ENCODE results near the gene DHRS13. TPM values are rescaled to one million over a fixed set of nuclear protein-coding genes. Genes with fewer than 3 reads are reported as not detected.
A peak's percentile ranks its signal among the peaks of the same experiment; 100 is the strongest.

The DHRS13 gene
- polyA plus RNA-seq, 3 donors, result 3.7 to 4.5 (median 3.8) TPM

GRCh38 chr17:28926786-28927185 is 23.9 kb upstream of the DHRS13 start:
- no peaks in the 10 kb centered on the region for H3K27me3 Mint-ChIP-seq (ENCODE audit: low read depth in 3 of 3)
- peaks cover 54% of the 10 kb centered on the region for H3K4me1 Mint-ChIP-seq
- Histone ChIP-seq H3K36me3 (replicated peaks in 1 of 2; ENCODE audit: control insufficient read depth in 1 of 2, insufficient read depth in 2 of 2, low read length in 2 of 2) (peaks cover 25 to 38% of the 10 kb centered on the region in 2 donors), H3K4me3 (replicated peaks in 1 of 3; ENCODE audit: low read depth in 2 of 3, low read length in 3 of 3) (peak overlapping the region in 1 of 3 experiments; percentile 55), H3K4me2 (replicated peaks; ENCODE audit: extremely low read depth, low read length, poor library complexity, severe bottlenecking) (peak overlapping the region; percentile 70), H2AFZ (ENCODE audit: insufficient read depth, low read depth, low read length, poor library complexity, severe bottlenecking) (no peak overlapping the region), H4K20me1 (ENCODE audit: insufficient read depth, low read length) (peaks cover 16% of the 10 kb centered on the region), H3K27ac (ENCODE audit: low read depth in 1 of 2, low read length in 2 of 2) (peak overlapping the region; percentile 84 to 95), H3K79me2 (ENCODE audit: insufficient read depth, low read length) (peaks cover 89% of the 10 kb centered on the region), H3K9ac (ENCODE audit: insufficient read depth, low read length, poor library complexity, severe bottlenecking) (peak overlapping the region; percentile 47), H3K27me3 (ENCODE audit: control insufficient read depth in 2 of 2, insufficient read depth in 2 of 2, low read length in 2 of 2) (no peaks in the 10 kb centered on the region), H3K9me3 (replicated peaks in 1 of 2; ENCODE audit: control insufficient read depth in 1 of 2, insufficient read depth in 1 of 2, low read length in 2 of 2) (no peaks in the 10 kb centered on the region), H3K4me1 (ENCODE audit: control insufficient read depth in 1 of 2, insufficient read depth in 2 of 2, low read length in 2 of 2) (peaks cover 38 to 50% of the 10 kb centered on the region in 2 donors)
- peak overlapping the region; percentile 97 to 99 (median 99) for H3K27ac Mint-ChIP-seq
- H3K9me3 Mint-ChIP-seq, result peaks cover 0 to 4% (median 0%) of the 10 kb centered on the region in 7 donors
- WGBS (ENCODE audit: insufficient coverage), result 71% methylated on average over 1 of the region's 4 CpGs
- TF ChIP-seq CTCF (IDR thresholded peaks at IDR 0.05), result no peak
- peak in 1 of 3 donors; percentile 42 for DNase-seq
- H3K36me3 Mint-ChIP-seq, result peaks cover 50 to 58% of the 10 kb centered on the region in 2 donors
- no peak overlapping the region for H3K4me3 Mint-ChIP-seq
- intact Hi-C loops (cut with micrococcal nuclease), result loop anchor here in 1 of 2 donors (2.0 kb wide), 1 partner anchor 22 kb away; no protein-coding TSS in a partner anchor

GRCh38 chr17:28926366-28926765 is 23.5 kb upstream of the DHRS13 start:
- H3K4me2 ChIP-seq (replicated peaks; ENCODE audit: extremely low read depth, low read length, poor library complexity, severe bottlenecking), result peak overlapping the region; percentile 70
- peak overlapping the region; percentile 97 to 99 (median 99) for H3K27ac Mint-ChIP-seq
- peak overlapping the region in 1 of 3 experiments; percentile 55 for H3K4me3 ChIP-seq (replicated peaks in 1 of 3; ENCODE audit: low read depth in 2 of 3, low read length in 3 of 3)
- DNase-seq, result peak in 2 of 3 donors; percentile 47 to 60
- H3K4me1 Mint-ChIP-seq, result peaks cover 54% of the 10 kb centered on the region
- H4K20me1 ChIP-seq (ENCODE audit: insufficient read depth, low read length), result peaks cover 13% of the 10 kb centered on the region
- TF ChIP-seq CTCF (IDR thresholded peaks at IDR 0.05), result no peak
- H3K4me3 Mint-ChIP-seq, result peak overlapping the region in 1 of 2 donors; percentile 87
- 0% methylated on average over 2 of the region's 2 CpGs for whole genome bisulfite sequencing (ENCODE audit: insufficient coverage)
- peaks cover 0 to 4% (median 0%) of the 10 kb centered on the region in 7 donors for H3K9me3 Mint-ChIP-seq
- peaks cover 84% of the 10 kb centered on the region for H3K79me2 ChIP-seq (ENCODE audit: insufficient read depth, low read length)
- no peaks in the 10 kb centered on the region for H3K27me3 ChIP-seq (ENCODE audit: control insufficient read depth in 2 of 2, insufficient read depth in 2 of 2, low read length in 2 of 2)
- intact Hi-C loops (cut with micrococcal nuclease), result loop anchor here in 1 of 2 donors (2.0 kb wide), 1 partner anchor 22 kb away; no protein-coding TSS in a partner anchor
- no peak overlapping the region for H2AFZ ChIP-seq (ENCODE audit: insufficient read depth, low read depth, low read length, poor library complexity, severe bottlenecking)
- peaks cover 54 to 62% of the 10 kb centered on the region in 2 donors for H3K36me3 Mint-ChIP-seq
- H3K9me3 ChIP-seq (replicated peaks in 1 of 2; ENCODE audit: control insufficient read depth in 1 of 2, insufficient read depth in 1 of 2, low read length in 2 of 2), result no peaks in the 10 kb centered on the region
- peaks cover 29 to 38% of the 10 kb centered on the region in 2 donors for H3K36me3 ChIP-seq (replicated peaks in 1 of 2; ENCODE audit: control insufficient read depth in 1 of 2, insufficient read depth in 2 of 2, low read length in 2 of 2)
- H3K9ac ChIP-seq (ENCODE audit: insufficient read depth, low read length, poor library complexity, severe bottlenecking), result peak overlapping the region; percentile 47
- peak overlapping the region; percentile 84 to 95 for H3K27ac ChIP-seq (ENCODE audit: low read depth in 1 of 2, low read length in 2 of 2)
- H3K4me1 ChIP-seq (ENCODE audit: control insufficient read depth in 1 of 2, insufficient read depth in 2 of 2, low read length in 2 of 2), result peaks cover 38 to 50% of the 10 kb centered on the region in 2 donors
- no peaks in the 10 kb centered on the region for H3K27me3 Mint-ChIP-seq (ENCODE audit: low read depth in 3 of 3)
